ENCODE data around the gene CDK19. TPM values are rescaled to one million over a fixed set of nuclear protein-coding genes. Genes with fewer than 3 reads are reported as not detected.

CDK19 gene
- total and polyA plus RNA-seq, 2 experiments from 2014 or later = 7.7 to 10.1 TPM

DNA sequence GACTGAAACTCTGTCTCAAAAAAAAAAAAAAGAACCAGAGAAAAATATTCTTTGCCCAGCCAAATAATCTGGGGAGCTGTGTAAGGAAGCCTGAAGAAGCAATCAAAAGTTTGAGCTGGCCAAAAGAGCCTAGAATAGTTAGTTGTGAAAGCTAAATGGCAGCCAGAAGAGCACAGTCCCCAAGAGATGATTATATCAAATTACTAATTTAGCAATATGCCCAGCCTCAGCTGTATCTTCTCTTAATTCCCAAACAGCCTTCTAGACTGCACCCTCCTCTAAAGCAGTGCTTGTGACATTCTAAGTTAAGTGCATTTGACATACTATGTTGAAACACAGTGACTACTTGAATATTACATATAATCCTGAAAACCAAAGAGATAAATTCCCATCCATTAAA, 38.9 kb downstream of the CDK19 start:
- Mint-ChIP-seq H3K36me3 (ENCODE audit: low read depth) (peaks cover 15% of the 10 kb centered on the region), H3K4me3 (no peak overlapping the region), H3K9me3 (no peaks in the 10 kb centered on the region), H3K27ac (no peak overlapping the region), H3K27me3 (ENCODE audit: insufficient read depth, low read depth, poor library complexity) (no peaks in the 10 kb centered on the region), H3K4me1 (peaks cover 7% of the 10 kb centered on the region)
- no peak overlapping the region for H3K4me2 ChIP-seq
- no peak overlapping the region for H2AFZ ChIP-seq
- no peaks in the 10 kb centered on the region for H3F3A ChIP-seq (replicated peaks; ENCODE audit: low read depth)
- peak overlapping the region; percentile 67; the same call in 1 of the 2 replicates for H3K27ac ChIP-seq (ENCODE audit: low read depth)
- H3K79me2 ChIP-seq (replicated peaks; ENCODE audit: insufficient read depth) = no peaks in the 10 kb centered on the region; the same call in 1 of the 2 replicates
- peaks cover 6% of the 10 kb centered on the region; the same call in 1 of the 2 replicates for H3K9me2 ChIP-seq (ENCODE audit: insufficient read depth)
- no peak overlapping the region for H3K4me3 ChIP-seq
- H3K36me3 ChIP-seq (ENCODE audit: insufficient read depth) = no peaks in the 10 kb centered on the region
- H4K20me1 ChIP-seq (replicated peaks; ENCODE audit: insufficient read depth) = peaks cover 3% of the 10 kb centered on the region; the same call in 1 of the 2 replicates
- TF ChIP-seq STAT1 (IDR thresholded peaks at IDR 0.05; ENCODE audit: unreplicated experiment) (no peak), ZNF331 (CRISPR knock-in tag; IDR thresholded peaks at IDR 0.05; ENCODE audit: low read depth) (no peak), NANOG (IDR thresholded peaks at IDR 0.05; ENCODE audit: borderline replicate concordance) (no peak), ZNF114 (CRISPR knock-in tag; IDR thresholded peaks at IDR 0.05) (no peak), EZH2phosphoT487 (IDR thresholded peaks at IDR 0.05; ENCODE audit: unreplicated experiment) (no peak), CREB1 (CRISPR knock-in tag; IDR thresholded peaks at IDR 0.05; ENCODE audit: low read depth) (no peak)
- TF ChIP-seq, protein P1, sequence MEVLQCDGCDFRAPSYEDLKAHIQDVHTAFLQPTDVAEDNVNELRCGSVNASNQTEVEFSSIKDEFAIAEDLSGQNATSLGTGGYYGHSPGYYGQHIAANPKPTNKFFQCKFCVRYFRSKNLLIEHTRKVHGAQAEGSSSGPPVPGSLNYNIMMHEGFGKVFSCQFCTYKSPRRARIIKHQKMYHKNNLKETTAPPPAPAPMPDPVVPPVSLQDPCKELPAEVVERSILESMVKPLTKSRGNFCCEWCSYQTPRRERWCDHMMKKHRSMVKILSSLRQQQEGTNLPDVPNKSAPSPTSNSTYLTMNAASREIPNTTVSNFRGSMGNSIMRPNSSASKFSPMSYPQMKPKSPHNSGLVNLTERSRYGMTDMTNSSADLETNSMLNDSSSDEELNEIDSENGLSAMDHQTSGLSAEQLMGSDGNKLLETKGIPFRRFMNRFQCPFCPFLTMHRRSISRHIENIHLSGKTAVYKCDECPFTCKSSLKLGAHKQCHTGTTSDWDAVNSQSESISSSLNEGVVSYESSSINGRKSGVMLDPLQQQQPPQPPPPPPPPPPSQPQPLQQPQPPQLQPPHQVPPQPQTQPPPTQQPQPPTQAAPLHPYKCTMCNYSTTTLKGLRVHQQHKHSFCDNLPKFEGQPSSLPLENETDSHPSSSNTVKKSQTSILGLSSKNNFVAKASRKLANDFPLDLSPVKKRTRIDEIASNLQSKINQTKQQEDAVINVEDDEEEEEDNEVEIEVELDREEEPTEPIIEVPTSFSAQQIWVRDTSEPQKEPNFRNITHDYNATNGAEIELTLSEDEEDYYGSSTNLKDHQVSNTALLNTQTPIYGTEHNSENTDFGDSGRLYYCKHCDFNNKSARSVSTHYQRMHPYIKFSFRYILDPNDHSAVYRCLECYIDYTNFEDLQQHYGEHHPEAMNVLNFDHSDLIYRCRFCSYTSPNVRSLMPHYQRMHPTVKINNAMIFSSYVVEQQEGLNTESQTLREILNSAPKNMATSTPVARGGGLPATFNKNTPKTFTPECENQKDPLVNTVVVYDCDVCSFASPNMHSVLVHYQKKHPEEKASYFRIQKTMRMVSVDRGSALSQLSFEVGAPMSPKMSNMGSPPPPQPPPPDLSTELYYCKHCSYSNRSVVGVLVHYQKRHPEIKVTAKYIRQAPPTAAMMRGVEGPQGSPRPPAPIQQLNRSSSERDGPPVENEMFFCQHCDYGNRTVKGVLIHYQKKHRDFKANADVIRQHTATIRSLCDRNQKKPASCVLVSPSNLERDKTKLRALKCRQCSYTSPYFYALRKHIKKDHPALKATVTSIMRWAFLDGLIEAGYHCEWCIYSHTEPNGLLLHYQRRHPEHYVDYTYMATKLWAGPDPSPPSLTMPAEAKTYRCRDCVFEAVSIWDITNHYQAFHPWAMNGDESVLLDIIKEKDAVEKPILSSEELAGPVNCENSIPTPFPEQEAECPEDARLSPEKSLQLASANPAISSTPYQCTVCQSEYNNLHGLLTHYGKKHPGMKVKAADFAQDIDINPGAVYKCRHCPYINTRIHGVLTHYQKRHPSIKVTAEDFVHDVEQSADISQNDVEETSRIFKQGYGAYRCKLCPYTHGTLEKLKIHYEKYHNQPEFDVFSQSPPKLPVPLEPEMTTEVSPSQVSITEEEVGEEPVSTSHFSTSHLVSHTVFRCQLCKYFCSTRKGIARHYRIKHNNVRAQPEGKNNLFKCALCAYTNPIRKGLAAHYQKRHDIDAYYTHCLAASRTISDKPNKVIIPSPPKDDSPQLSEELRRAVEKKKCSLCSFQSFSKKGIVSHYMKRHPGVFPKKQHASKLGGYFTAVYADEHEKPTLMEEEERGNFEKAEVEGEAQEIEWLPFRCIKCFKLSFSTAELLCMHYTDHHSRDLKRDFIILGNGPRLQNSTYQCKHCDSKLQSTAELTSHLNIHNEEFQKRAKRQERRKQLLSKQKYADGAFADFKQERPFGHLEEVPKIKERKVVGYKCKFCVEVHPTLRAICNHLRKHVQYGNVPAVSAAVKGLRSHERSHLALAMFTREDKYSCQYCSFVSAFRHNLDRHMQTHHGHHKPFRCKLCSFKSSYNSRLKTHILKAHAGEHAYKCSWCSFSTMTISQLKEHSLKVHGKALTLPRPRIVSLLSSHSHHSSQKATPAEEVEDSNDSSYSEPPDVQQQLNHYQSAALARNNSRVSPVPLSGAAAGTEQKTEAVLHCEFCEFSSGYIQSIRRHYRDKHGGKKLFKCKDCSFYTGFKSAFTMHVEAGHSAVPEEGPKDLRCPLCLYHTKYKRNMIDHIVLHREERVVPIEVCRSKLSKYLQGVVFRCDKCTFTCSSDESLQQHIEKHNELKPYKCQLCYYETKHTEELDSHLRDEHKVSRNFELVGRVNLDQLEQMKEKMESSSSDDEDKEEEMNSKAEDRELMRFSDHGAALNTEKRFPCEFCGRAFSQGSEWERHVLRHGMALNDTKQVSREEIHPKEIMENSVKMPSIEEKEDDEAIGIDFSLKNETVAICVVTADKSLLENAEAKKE (CRISPR knock-in tag; IDR thresholded peaks at IDR 0.05) = no peak
- TF ChIP-seq, protein P2, sequence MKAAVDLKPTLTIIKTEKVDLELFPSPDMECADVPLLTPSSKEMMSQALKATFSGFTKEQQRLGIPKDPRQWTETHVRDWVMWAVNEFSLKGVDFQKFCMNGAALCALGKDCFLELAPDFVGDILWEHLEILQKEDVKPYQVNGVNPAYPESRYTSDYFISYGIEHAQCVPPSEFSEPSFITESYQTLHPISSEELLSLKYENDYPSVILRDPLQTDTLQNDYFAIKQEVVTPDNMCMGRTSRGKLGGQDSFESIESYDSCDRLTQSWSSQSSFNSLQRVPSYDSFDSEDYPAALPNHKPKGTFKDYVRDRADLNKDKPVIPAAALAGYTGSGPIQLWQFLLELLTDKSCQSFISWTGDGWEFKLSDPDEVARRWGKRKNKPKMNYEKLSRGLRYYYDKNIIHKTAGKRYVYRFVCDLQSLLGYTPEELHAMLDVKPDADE (IDR thresholded peaks at IDR 0.05) = no peak
- TF ChIP-seq, protein P3, sequence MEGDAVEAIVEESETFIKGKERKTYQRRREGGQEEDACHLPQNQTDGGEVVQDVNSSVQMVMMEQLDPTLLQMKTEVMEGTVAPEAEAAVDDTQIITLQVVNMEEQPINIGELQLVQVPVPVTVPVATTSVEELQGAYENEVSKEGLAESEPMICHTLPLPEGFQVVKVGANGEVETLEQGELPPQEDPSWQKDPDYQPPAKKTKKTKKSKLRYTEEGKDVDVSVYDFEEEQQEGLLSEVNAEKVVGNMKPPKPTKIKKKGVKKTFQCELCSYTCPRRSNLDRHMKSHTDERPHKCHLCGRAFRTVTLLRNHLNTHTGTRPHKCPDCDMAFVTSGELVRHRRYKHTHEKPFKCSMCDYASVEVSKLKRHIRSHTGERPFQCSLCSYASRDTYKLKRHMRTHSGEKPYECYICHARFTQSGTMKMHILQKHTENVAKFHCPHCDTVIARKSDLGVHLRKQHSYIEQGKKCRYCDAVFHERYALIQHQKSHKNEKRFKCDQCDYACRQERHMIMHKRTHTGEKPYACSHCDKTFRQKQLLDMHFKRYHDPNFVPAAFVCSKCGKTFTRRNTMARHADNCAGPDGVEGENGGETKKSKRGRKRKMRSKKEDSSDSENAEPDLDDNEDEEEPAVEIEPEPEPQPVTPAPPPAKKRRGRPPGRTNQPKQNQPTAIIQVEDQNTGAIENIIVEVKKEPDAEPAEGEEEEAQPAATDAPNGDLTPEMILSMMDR (conservative IDR thresholded peaks at IDR 0.05; ENCODE audit: low read depth in 2 of 2) = no peak
- H3K4me1 ChIP-seq (ENCODE audit: insufficient read depth) = no peaks in the 10 kb centered on the region
- H3K27me3 ChIP-seq (ENCODE audit: insufficient read depth) = no peaks in the 10 kb centered on the region
- DNase-seq (ENCODE audit: low spot score) (no peak), ATAC-seq (no peak)
